Right renal pelvis (tissue), 4 donors: ENCODE measurements around the gene EDN1. TPM values are rescaled to one million over a fixed set of nuclear protein-coding genes. Genes with fewer than 3 reads are reported as not detected.
"Not testable (repeated sequence)": the region's sequence is repeated elsewhere in the genome, so short reads cannot be mapped to it uniquely, and the experiment has no call there.

Experiments used
- DNase-seq, 4 donors: peaks; one replicate each; pipeline ENCODE4 v3.0.0-alpha.2; 2013; ENCODE audit warnings: low read depth in 4 of 4, low spot score in 3 of 4, missing footprints in 1 of 4
- polyA plus RNA-seq, 4 donors: library from polyadenylated mRNA; unstranded; fragments of 120-200 nt; gene quantifications; one replicate each; pipeline ENCODE4 v1.2.1, GENCODE V29; 2013; ENCODE audit not compliant: insufficient read length in 4 of 4

The EDN1 gene
- polyA plus RNA-seq, 4 donors, result 4.0 to 6.8 (median 4.3) TPM

DNA sequence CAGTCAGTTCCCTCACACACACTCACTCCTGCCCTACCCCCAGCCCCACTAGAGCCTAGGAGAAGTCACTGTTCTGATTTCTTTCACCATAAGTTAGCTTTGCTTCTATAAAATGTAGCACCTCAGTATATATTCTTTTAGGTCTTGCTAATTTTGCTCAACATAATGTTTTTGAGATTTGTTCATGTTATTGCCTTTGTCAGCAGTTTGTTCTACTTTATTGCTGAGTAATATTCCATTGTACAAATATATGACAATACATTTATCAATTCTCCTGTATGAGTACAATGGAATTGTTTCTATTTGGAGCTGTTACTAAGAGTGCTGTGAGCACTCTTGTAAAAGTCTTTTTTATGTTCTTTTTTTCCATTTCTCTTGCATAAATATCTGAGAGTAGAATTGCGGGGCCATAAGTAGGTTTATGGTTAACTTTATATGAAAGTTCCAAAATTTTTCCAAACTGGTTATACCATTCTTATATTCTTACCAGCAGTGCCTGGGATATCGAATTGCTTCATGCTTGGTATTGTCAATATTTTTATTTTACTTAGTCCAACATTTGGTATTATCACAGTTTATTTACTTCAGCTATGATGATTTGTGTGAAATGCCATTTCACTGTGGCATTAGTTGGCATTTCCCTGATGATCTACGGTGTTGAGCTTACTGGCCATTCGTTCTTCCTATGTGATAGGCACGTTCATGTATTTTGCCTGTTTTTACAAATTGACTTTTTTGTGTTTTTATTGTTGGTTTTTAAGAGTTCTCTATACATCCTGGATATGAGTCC, 25.3 kb downstream of the EDN1 start:
- no peak for DNase-seq

DNA sequence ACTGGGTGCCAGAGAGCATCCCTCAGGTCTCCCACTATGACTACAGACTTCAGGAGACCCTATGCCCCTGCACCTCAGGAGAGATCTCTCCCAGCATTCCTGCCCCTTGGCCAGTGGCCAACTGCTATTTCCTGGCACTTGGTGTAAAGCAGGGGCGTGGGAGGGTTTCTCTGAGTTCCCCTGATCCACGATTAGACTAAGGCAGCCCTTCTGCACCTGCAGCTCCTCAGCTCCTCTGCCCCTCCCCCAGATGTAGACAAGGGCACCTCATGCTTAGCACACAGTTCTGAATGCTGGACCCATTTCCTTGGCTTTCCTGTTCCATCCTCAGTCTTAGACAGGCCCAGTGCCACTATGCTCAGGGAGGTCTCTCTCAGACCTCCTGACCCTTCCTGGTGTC, 28.6 kb downstream of the EDN1 start:
- no peak for DNase-seq

DNA sequence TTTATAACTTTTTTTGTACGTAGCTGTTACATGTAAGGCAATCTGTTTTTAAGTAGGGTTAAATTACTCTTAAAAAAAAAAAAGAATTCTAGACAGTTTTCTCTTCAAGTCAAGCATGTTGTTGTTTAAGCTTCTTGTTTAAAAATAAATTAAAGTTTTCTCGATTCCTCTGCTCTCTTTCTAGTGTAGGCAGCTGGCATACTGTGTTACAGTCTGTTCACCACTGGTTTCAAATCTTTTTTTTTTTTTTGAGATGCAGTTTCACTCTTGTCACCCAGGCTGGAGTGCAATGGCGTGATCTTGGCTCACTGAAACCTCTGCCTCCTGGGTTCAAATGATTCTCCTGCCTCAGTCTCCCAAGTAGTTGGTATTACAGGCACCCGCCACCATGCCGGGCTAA, 29.9 kb downstream of the EDN1 start:
- not testable (repeated sequence) for DNase-seq

DNA sequence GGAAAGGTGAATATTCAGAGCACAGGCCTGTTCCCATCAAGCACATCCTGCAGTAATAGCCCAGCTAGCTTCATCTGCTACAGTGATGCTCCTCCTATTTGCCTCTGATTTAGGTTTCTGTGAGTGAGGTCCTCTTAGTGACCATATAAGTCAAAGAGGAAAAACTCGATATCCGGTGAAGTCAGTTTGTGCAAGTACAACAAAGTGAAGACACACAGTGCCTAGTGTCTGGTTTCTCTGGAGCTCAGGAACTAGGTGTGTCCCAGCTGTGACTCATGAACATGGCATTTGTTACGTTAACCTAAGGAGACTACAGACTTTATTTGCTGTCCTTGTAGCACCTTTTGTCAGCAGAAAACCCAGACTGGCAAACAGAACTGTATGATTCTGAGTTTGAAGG, 33.9 kb downstream of the EDN1 start:
- DNase-seq, result no peak

DNA sequence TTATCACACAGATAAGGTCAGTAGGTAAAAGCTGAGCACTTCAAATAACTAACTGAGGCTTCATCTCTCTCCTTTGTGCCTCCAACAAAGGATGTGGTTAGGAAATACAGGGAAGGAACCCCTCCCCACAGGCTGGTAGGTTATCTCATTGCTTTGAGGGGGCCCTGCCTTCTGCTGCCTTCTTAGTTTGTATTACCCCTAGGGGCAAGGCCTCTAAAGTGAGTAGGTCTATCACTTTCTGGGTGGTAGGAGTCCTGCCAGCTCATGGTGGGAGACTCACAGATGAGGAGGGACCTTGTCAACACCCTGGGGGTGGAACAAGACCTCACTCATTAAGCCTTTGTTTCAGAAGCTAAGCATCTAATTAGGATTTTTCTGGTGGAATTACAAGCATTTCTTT, 34.6 kb downstream of the EDN1 start:
- no peak for DNase-seq

DNA sequence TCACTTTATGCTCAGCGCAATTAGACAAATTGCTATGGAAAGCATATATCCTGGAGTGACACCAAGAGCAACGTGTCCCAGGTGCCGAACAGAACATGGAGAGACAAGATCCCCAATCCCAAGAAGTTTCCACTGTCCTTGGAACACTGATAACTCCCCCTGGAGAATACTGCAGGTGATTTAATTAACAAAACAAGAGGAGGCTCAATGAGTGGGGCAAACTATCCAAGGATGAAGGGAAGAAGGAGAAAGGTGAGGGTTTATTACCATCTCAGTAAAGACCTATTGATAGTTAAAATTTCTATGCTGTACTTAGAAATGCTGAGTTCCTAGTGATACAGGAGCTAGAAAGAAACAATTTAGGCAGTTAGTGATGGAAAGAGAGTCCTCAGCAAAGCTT, 35.7 kb downstream of the EDN1 start:
- no peak for DNase-seq

DNA sequence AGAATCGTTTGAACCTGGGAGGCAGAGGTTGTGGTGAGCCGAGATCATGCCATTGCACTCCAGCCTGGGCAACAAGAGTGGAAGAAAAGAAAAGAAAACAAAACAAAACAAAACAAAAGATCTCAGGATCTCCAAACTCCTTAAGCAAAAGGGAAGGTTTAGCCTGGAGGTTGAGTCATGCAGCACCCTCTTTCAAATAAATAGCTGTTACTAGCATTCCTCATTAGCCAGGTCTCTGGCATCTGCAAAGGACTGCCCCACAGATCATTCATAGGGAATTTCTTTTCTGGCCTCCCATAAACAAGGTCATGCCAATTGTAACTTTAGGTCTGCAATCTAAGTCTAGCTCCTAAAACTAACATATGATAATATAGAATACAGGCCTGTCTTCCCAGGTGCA, 37.2 kb downstream of the EDN1 start:
- no peak for DNase-seq

DNA sequence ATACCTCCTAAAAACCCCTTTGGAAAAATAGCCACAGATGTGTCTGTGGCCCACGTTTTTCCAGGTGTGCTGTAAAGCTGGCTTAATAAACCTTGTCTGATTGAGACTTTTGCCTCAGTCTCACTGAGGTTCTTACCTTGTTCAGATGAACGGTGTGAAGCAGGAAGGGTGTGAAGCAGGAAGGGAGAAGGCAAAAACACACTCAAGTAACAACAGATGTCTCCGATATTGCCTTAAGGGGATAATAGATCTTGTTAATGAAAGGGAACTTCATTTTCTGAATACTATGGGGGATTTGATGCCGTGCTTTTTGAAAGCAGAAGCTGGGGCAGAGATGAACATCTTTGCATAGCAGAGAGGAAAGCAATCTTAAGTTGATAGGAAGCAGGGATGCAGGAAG, 37.8 kb downstream of the EDN1 start:
- no peak for DNase-seq

DNA sequence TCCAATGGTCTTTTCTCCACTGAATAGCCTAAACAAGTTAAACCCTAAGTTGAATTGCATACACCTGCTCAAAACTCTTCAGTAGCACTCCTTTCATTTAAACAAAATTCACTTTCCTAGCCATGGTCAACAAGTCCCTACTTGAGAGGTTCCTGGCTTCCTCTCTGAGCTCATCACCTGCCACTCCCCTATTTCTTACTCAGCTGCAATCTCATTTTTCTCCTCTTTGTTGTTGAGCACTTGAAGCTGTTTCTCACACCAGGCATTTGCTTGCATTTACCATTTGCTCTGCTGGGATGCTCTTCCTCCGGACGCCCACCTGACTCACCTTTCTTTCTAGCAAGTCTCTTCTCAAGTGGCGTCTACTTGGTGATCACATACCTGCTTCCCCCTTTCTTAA, 38.5 kb downstream of the EDN1 start:
- DNase-seq, result no peak

DNA sequence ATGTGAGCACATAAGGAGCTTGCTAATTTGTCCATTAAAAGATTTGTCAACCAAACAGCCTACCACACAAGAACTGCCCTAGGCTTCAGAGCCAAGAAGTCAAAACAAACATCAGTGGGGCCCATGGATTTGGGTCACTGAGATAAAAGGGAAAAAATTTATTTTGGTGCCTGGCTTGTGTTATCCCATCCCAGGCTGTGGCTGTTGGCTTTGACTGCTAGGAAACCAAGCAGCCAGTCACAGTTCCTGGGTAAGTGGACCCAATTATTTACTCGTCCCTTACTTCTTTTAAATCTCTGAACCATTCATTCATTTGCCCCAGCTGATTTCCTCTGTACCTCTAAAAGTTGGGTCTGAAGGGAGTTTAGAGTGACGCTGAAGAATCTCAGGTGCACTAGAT, 41.3 kb downstream of the EDN1 start:
- no peak for DNase-seq

DNA sequence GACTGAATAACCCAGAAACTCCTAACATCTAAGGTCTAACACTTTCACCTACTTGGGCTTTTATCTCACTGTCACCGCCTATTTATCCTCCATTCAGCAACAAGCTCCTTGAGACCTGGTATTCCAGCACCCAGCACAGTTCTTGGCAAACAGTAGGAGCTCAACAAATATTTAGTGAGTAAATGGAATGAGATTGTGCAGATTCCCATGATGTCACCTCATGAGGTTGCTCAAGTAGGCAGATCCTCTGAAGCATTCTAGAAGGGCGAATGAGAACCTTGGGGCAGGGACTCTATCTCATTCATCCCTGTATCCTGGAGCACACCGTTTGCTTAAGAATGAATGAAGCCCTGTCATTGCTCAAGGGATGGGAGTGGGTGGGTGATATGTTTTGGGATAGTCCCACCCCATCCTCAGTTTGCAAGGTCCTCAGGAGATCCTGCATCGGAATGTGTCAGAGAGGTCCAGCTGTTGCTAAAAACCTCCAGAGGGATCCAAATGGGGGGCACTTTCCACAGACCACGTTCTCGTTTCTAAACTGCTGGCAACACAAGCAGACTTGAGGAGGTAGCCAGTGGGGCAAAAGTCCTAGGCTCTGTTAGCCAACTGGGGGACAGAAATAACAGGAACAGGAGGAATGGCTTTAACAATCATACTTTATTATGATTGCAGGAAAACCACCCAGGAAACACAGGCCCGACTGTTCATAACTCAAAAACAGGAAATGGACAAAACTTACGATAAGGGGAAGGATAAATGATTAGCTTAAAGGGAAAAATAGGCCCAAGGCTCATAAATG, 42.0 kb downstream of the EDN1 start:
- DNase-seq, result no peak

DNA sequence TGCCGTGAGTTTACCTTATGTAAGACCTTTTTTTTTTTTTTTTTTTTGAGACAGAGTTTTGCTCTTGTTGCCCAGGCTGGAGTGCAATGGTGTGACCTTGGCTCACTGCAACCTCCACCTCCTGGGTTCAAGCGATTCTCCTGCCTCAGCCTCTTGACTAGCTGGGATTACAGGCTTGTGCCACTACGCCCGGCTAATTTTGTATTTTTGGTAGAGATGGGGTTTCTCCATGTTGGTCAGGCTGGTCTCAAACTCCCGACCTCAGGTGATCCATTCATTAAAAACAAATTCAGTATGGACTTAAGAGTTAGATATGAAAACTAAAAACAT, 42.6 kb downstream of the EDN1 start:
- not testable (repeated sequence) for DNase-seq

DNA sequence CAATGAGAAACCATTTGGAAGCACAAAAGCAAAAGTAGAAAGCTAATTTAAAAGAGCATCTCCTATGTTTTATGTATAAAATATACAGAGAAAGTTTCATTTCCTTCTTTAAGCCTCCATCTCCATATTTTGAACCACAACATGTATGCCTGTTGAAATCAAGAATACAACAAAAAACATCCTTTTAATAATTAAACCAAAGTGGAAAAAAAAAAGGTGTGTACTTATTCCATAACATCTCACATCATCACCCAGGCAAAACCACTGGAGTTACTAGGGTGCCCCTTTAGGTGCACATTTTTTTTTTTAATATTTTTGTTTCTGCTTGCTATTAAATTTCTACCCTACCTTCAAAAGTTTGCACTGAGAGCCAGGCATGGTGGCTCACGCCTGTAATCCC, 43.0 kb downstream of the EDN1 start:
- no peak for DNase-seq

DNA sequence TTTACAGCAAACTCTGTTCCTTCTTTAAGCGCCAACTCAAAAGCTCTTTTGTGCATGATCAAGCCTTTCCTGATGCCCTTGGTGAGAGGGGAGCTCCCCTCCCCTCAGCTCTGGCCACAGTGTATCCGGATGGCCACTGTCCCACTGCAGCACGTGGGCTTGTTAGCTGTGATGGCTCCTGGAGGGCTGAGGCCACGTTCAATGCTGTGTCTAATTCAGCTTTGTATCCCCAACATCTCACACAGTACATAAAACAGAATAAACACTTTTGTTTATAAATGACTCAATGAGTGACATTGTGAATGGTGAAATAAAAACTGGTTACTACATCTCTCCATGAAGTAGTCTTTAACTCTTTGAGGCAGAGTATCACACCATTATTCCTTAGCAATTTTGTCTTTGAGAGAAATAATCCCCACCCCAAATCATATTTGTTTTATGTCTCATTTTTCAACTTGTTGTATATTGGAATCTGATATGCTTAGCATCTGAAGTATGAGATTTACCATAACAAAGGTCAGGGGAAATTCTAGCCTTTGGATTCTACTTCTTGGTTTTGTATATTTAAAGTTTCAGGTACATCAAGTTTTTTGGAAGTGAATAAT, 44.5 kb downstream of the EDN1 start:
- DNase-seq, result no peak

DNA sequence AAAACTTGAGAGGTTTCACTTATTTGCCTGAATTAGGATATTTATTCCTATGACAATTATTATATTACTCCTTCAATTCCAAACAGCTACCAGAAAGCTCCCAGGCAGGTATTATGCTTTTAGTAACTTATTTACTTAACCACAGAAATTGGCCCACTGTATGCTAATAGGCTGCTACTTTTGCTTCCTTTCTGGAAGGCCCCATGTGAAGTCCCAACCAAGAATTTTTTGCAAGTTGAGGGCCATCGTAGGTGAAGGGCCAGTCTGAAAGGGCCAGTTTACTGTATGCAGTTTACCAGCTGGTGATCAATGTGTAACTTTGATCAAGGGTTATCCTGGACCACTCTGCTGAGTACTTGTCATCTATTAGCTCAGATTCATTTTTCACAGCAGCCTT, 45.0 kb downstream of the EDN1 start:
- DNase-seq, result no peak

DNA sequence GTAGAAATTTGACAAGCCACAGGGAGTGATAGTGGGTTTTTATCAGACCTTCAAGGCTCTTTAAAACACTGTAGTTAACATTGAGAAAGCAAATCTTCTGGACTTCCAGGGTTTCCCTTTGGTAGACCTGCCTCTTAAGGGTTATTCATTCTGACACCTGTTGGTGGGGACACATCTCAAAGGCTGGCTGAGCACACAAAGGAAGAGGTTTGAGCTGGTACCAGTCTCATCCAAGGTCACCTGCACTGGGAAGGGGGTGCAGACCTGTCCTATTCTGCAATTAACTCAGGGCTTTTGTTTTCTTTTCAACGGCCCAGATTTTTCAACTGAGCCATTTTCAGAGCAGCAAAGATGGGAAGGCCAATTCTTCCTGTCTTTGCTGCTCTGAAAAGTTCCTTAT, 45.6 kb downstream of the EDN1 start:
- no peak for DNase-seq

DNA sequence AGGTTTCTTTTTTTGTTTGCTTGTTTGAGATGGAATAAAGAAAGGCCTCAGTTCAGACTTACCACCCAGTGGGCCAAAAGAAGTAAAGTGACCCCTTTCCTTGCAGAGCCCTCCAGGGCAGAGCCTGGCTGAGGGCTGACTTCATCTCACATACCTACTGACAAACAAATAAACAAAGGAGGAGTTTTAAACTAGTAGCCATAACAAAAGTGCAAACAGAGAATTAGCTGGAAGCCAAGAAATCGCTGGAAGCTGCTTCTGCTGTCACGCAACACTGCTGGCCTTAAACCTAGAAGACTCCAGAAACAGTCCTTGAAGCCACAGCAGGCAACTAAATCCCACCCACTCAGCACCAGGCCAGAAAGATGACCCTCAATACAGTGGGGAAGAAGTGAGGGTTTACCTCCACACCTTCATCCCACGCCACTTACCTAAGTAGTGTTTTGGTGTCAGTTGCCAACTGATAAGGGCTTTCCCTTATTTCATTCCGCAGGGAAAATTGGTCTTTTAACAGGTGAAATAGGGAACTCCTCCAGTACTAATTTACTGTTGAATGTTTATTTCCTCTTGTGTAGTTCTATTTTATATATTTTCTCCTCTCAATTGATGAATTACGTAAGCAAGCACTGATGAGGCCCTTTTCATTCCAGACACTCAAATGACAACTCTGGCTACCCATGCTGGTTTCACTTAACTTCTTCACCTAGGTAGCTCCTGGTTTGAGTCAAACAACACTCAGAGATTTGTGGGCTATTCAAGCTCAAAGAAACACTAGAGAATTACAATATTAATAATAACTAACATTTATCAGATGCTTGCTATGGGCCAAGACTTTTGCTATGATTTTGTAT, 46.2 kb downstream of the EDN1 start:
- no peak for DNase-seq

DNA sequence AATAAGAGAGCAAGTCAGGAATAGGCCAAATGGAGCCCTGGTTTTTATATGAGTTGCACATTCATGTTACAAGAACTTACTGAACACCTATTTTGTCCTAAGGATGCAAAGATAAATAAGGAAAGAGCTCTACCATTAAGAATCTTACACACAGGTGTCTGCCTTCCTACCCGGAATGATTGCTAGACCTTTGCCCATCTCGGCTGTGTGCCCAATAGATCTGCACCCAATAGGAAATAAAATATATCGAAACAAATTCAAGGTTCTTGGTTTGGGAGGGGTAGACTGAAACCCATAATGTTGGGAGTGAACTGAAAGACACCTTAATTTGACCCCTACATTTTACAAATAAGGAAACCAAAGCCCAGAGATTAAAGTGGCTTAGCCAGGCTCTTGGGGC, 48.9 kb downstream of the EDN1 start:
- DNase-seq, result no peak

DNA sequence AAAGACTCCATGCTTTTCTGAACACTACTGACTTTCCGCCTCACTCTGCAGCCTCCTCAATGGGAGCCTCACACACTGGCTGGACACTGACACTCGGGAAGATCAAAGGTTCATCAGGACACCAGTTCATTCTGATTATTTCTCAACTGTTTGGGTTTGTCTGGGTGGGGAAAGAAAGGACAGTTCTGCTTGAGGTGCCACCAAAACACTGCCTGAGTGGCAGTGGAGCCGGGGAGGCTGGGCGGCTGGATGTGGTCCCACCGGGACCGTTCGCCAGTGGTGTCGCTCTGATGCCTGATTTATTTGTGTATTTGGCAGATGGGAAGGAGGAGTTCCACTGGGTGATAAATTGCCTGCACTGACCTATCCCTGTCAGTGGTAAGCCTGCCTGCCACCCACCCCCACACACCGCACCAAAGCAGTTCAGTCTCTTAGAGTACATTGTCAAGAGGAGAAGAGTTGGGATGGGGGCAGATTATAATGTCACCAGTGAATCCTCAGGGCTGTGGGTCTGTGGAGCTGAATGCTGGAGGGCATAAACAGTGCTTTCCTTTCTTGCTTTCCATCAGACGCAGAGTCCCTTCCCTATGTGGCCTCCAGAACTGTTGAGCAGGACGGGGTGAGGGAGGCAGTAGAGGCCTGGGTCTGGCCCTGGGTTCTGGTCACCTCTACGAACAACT, 49.8 kb downstream of the EDN1 start:
- no peak for DNase-seq

DNA sequence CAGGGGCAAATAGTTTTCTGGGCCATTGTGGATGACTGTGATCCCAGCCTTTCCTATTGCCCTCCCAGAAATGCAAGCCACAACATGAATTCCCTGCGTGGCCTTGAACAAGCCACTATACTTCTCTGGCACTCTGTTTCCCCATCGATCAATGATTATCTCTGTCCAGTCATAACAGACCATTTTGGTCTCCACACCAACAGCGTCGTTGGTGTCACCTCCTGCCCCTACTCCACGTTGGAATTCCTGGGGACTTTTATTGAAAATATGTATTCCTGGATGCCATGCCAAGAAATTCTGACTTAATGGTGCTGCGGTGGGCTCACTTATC, 50.3 kb downstream of the EDN1 start:
- no peak for DNase-seq

DNA sequence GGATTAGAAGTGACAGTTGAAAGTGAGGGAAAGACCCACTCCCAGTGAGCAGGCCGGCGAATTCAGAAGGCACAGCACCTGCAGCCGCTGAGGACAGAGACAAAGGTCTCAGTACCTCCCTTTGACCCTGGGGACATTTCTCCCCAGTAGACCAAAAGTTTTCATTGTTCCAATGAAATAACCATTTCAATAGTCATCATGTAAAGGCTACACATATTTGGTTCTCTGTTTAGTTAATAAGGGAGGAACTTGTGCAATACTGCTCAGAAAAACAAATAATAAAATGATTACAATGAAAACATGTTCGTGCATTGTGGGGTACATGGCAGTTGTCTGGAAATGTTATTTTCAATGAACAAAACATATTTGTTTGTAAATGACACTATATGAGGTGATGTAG, 52.5 kb downstream of the EDN1 start:
- DNase-seq, result no peak
